NCI-H2081 treated with DMSO at 0.1 percent for 48 hours (cell line): ENCODE results near the gene SNRNP70.
"Not testable (repeated sequence)": the region's sequence is repeated elsewhere in the genome, so short reads cannot be mapped to it uniquely, and the experiment has no call there.

Experiments
- DNase-seq: peaks from one replicate; lab custom pipeline; 2025; lab: John Stamatoyannopoulos, UW

SNRNP70 gene

DNA sequence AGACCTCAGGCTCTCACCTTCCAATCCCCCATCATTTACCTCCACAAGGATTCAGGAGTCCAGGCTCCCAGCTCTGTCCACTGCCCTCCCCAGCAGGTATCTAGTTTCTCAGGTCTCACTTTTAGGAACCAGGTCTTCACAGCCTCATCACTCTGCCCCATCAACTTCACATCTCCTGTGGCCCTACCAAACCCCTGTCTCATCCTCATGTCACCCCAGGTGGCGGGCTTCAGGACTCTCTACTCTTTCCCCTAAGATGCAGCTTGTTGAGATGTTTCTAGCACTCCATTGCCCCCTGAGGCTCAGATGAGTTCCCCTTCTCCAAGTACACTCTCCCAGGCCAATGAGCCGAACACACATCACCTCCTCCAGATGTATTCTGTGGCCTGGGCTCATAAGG lies 35.6 kb downstream of the SNRNP70 start:
- DNase-seq = no peak

DNA sequence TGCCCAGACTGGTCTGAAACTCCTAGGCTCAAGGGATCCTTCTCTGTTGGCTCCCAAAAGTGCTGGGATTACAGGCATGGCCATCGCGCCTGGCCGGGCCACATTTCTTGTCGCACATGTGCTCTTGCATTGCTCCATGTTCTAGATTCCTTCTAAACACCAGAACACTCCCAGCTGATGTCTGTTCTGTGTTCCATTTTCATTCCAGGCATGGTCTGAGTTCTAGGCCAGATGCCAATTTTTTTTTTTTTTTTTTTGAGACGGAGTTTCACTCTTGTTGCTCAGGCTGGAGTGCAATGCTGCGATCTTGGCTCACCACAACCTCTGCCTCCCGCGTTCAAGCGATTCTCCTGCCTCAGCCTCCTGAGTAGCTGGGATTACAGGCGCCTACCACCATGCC lies 36.6 kb downstream of the SNRNP70 start:
- not testable (repeated sequence) for DNase-seq

DNA sequence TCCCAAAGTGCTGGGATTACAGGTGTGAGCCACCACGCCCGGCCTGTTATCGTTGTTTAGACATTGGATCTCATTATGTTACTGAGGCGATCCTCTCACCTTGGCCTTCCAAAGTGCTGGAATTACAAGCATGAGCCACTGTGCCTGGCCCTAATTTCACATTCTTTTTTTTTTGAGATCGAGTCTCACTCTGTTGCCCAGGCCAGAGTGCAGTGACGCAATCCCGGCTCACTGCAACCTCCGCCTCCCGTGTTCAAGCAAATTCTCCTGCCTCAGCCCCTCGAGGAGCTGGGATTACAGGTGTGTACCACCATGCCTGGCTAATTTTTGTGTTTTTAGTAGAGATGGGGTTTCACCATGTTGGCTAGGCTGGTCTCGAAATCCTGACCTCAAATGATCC lies 38.0 kb downstream of the SNRNP70 start:
- not testable (repeated sequence) for DNase-seq

DNA sequence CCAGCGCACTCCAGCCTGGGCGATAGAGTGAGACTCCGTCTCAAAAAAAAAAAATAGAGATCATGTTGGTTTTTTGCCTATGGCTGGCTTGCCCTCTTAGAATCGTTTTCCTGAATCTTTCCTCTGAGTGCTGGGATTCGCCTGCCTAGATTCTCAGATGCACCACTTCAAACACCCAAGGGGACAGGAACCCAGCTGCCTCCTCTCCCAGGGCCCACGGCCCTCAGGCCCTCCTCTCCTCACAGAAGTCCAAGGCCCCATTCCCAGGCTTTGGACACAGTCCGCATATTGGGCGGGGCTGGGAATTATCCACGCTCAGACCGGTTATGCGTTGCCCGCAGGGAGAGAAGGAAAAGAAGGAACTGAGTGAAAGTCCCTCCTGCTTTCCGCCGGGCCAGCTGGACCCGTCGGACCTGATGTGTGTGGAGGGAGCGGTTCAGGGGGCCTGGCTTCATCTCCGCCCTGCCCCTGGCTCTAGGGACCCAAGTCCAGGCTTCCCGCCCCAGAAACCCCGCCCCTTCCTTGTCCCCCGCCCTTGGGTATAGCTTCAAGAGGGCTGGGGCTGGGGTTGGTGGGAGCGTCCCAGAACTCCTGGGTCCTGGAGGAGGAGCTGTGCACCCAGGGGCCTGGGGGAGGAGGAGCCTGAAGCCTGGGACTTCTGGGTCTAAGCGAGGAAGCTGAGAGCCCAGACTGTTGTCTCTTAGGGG lies 39.9 kb downstream of the SNRNP70 start:
- no peak for DNase-seq

DNA sequence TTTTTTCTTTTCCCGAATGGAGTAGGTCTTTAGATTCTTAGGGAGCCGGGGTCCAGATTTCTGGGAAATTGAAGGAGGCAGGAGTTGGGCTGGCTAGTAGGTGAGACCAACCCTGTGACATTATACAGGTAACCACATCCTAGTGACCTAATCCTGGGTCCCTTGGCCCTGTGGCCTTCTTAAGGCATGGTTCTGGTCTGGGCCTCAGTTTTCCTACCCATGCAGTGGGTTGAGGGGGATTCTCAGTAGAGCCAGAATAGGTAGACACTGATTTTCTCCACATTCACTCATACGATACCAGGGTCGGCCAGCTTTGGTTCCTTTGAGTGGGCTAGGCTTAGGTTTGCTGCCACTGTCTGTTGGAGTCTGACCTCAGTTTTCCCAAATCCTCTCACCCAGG lies 41.3 kb downstream of the SNRNP70 start:
- no peak for DNase-seq

DNA sequence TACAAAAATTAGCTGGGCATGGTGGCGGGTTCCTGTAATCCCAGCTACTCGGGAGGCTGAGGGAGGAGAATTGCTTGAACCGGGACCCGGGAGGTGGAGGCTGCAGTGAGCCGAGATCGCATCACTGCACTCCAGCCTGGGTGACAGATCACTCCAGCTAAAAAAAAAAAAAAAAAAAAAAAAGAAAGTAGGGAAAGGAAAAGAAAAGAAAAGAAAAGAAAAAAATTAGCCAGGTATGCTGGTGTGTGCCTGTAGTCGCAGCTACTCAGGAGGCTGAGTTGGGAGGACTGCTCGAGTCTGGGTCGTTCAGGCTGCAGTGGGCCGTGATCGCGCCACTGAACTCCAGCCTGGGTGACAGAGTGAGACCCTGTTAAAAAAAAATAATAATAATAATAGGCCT lies 42.0 kb downstream of the SNRNP70 start:
- not testable (repeated sequence) for DNase-seq

DNA sequence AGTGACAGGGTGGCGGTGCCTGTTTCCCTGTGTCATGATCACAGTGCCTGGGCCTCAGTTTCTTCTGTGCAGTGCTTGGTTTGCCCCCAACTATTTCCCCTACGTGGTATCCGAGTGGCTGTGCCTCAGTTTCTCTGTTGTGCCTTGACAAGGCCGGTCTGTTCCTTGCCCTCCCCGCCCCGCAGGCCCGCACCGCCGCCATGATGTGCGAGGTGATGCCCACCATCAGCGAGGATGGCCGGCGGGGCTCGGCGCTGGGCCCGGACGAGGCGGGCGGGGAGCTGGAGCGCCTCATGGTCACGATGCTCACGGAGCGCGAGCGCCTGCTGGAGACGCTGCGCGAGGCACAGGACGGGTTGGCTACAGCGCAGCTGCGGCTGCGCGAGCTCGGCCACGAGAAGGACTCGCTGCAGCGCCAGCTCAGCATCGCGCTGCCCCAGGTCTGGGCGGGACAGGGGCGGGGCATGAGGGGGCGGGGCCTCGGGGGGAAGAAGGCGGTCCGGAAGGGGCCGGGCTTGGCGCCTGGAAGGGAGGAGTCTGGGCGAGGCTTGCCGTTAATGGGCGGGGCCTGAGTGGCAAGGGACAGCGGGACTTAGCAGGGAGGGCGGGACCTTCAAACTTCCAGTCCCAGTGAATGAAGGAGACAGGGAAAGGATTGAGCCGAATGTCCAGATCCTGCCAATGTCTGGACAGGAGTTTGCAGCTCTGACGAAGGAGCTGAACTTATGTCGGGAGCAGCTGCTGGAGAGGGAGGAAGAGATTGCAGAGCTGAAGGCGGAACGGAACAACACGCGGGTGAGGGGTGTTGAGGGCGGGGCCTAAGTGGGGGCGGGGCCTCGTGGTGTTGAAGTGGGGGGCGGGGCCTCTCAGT lies 42.7 kb downstream of the SNRNP70 start:
- DNase-seq = peak; percentile 48

DNA sequence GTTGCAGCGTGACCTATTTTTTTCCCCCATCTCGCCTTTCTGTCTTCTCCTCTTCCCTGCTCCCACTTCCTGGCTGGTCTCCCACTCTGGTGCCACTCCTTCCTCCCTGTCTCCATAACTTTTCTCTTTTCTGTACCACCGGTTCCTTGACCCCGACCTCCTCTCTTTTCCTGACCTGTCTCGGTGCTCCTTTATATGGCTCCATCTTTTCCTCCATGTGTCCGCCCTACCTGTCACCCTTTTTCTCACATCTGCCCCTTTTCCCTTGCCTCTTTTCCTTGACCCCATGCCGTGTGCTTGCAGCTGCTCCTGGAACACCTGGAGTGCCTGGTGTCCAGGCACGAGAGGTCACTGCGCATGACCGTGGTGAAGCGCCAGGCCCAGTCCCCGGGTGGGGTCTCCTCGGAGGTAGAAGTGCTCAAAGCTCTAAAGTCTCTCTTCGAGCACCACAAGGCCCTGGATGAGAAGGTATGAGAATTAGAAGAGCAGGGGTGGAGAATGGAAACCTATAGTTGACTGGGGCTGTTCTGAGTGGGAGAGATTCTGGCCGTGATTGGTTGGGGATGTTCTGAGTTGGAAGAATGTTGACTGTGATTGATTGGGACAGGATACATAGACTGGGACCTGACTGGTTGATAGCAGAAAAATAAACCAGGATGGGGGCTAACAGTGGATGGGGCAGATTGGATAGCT lies 43.4 kb downstream of the SNRNP70 start:
- no peak for DNase-seq

DNA sequence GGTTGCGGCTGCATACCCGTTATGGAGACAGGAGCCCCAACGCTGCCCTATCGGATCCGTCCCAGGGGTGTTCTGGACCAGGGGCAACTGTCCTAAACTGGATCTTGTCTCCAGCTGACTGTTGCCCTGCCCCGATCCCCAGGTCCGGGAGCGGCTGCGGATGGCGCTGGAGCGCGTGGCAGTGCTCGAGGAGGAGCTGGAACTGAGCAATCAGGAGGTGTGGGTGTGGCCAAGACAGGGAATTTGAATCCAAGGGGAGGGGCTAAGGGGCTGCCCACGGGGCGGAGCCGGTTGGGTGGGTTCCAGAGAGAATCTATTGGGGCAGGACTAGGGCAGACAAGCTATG lies 44.0 kb downstream of the SNRNP70 start:
- DNase-seq = no peak

DNA sequence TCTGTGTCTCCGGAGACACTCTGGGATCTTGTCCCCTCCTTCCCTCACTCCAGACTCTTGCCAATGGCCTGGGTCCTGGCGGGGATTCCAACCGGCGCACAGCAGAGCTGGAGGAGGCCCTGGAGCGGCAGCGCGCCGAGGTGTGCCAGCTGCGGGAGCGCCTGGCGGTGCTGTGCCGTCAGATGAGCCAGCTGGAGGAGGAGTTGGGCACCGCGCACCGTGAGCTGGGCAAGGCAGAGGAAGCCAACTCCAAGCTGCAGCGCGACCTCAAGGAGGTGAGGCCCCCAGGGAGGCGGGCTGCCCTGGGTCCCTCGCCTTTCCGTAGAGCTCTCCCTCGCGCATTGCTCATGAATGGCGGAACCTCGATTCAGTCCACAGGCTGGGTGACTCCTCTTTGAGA lies 45.1 kb downstream of the SNRNP70 start:
- DNase-seq = no peak

DNA sequence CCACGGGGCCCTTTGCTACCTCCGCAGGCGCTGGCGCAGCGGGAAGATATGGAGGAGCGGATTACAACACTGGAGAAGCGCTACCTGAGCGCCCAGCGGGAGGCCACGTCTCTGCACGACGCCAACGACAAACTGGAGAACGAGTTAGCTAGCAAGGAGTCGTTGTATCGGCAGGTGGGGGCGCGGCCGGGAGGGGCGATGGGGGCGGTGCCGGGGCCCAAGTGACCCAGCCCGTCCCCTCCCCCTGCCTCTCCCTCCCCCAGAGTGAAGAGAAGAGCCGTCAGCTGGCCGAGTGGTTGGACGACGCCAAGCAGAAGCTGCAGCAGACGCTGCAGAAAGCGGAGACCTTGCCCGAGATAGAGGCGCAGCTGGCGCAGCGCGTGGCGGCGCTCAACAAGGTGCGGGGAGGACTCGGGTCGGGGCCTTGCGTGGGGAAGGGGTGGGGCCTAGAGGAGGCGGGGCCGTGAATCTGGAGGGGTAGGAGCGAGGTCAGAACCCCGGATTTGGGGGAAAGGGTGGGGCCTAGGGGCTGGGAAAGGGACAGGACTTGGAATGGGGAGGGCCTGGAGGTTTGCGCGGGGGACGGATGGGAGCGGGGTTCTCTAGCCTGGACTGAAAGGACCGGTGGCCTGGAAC lies 47.8 kb downstream of the SNRNP70 start:
- DNase-seq = no peak

DNA sequence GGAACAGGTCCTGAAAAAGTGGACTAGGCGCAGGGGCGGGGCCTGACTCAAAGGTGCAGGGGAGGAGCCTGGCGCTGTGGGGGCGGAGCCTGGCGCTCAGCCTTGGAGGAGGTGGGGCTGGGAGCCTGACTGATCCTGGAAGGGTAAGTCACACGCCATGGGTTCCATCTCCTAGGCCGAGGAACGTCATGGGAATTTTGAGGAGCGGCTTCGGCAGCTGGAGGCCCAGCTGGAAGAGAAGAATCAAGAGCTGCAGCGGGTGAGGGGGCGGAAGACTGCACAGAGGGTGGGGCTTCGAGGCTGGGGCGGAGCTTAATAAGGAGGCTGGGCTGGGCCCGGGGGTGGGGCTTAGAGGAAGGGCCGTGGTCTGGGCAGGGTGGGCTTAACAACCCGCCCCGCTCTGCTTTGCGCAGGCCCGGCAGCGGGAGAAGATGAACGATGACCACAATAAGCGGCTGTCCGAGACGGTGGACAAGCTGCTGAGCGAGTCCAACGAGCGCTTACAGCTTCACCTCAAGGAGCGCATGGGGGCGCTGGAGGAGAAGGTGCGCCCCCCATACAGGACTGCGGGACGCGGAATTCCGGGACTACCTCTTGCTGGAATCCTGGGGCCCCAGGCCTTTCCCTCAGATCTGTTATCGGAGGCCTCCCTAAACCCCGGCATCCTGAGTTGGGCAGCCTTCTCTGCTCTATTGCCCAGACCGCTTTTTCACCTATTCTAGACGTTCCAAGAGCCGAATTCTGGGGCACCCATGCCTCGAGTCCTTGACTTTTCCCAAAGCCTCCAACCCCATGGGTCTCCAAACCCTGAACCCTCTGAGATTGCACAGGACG lies 48.6 kb downstream of the SNRNP70 start:
- DNase-seq = no peak

DNA sequence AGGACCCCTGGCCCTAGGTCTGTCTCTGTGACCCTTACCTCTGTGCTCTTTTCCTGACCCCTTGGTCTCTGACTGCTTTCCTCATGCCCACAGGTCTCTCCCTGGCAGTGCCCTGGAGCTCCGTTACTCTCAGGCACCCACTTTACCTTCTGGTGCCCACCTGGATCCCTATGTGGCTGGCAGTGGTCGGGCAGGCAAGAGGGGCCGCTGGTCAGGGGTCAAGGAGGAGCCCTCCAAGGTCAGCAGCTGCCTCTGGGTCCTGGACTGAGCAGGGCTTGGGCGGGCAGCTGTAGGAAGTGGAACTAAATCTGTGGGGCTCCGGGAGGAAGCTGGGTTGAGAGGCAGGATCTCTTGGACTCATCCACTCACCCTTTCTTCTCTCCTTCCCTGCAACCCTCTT lies 50.4 kb downstream of the SNRNP70 start:
- no peak for DNase-seq

DNA sequence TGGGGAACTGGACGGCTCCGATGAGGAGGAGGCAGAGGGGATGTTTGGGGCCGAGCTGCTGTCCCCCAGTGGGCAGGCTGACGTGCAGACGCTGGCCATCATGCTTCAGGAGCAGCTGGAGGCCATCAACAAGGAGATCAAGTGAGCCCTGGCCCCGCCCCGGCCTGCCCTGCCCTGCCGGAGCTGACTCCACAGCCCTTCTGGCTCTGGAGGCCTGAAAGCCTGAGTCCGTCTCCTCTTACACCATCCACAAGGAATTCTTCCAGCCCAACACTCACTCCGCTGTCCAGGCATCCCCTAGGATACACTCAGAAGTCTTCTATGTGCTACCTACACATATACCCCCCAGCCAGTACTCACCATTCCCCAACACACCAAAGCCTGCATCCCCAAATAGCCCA lies 51.5 kb downstream of the SNRNP70 start:
- DNase-seq = no peak

DNA sequence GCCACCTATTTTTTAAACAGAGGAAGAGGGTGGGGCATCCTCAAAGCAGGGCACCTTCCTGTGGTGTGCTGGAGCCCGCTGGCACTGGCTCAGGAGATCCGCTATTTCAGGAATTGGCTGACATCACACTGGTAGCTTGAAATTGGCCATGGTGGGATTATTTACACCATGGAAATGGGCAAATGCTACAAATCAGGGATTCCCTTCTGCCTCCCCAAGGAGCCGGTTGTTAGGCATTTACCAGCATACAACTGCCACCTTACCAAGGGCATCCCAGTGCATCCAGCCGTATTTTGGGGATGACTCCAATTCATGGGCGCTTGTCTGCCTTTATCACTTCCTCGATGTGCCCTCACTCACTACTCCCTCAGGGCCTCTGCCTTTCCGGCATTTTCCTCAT lies 55.7 kb downstream of the SNRNP70 start:
- no peak for DNase-seq

DNA sequence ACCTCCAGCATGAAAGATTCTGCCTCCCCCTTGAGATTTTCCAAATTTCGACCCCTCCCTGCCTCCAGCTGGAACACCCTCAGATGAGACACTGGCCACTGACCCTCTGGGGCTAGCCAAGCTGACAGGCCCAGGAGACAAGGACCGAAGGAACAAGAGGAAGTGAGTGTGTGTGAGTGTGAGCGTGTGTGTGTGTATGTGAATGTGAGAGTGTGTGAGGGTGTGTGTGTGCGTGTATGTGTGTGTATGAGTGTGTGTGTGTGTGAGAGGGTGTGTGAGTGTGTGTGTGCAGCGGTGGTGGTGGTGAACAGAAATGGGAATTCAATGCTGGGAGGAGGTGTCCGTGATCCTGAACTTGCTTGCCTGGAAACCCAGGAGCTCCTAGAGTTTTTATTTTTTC lies 56.1 kb downstream of the SNRNP70 start:
- DNase-seq = no peak

DNA sequence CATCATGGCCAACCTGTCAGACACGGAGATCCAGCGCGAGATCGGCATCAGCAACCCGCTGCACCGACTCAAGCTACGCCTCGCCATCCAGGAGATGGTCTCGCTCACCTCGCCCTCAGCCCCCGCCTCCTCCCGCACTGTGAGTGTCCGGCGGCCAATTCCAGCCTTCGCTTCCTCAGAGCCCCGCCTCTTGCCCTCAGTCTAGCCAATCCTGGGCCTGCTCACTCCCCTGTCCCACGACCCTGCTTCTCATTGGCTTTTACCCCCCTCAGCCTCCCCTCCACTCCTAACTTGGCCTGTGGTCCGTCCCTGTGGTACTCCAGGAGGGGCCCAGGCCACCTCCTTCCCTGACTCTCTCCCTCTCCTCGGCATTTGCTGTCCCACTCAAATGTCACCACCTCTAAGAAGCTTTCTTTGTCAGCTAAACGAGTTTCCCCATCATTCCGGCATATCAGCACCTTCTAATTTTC lies 57.6 kb downstream of the SNRNP70 start:
- no peak for DNase-seq

DNA sequence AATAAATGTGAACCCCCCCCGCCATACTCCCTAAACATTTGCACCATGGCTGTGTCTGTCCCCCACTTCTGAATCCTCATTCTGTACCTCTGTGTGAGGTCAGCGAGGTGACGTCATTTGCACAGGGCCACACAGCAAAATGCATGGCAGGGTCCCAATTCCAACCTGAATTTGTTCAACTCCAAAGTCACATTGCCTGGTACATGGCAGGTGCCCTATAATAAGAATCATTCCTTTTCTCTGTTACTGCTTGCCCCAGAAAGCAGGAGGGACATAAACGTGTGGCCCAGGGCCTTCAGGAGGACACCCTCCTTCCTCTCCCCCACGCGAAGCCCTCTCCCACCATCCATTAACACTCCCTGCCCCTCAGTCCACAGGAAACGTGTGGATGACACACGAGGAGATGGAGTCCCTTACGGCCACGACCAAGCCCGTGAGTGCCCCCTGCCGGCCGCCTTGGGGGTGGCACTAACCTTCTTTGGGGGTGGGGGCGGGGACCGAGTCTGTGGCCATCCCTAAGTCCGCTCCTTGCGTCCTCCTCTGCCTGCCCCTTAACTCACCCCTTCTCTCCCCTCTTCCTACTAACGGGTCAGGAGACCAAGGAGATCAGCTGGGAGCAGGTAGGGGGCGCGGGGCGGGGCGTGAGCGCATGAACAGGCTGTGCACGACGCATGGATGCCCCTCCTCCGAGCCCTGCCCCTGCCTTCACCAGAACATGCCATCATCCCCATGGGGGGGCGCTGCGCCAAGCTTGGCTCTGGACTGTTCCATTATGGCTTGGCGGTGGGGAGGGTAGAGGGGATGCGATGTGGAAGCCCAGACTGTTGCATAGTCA lies 60.5 kb downstream of the SNRNP70 start:
- DNase-seq = no peak

DNA sequence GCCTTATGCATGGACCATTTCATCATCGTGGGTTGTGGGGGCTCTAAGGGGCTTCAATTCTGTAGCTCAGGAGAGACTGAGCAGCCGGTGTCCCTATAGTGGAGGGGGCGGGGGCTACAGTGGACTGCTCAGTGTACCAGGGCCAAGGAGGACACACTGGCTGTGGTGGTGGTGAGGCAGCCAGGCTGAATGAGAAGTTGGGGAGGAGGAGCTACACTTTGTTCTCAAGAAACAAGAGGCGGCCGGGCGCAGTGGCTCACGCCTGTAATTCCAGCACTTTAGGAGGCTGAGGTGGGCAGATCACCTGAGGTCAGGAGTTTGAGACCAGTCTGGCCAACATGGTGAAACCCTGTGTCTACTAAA lies 61.1 kb downstream of the SNRNP70 start:
- DNase-seq = not testable (repeated sequence)

DNA sequence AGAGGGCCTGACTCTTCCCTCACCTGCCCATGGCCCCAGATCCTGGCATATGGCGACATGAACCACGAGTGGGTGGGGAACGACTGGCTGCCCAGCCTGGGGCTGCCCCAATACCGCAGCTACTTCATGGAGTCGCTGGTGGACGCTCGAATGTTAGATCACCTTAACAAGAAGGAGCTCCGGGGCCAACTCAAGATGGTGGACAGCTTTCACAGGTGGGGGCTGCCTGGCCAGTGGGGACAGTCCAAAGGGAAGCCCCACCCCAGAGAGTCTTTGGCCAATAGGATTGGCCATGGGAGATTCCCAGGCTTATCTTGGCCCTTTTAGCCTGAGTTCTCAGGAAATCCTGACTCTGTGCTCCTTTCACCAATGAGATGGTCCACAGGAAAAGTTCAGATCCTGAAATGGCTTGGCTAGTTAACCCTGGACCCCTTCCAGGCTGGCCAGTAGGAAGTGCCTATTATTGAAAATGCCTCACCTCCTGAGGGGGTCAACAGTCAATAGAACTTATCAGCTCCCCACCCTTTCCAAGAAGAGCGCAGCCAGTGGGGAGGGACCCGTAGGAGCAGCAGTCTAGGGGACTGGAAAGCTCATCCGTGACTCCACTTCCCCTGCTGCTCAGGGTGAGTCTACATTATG lies 62.9 kb downstream of the SNRNP70 start:
- no peak for DNase-seq
